Measurements from ENCODE around the gene EIF3L.

DNA sequence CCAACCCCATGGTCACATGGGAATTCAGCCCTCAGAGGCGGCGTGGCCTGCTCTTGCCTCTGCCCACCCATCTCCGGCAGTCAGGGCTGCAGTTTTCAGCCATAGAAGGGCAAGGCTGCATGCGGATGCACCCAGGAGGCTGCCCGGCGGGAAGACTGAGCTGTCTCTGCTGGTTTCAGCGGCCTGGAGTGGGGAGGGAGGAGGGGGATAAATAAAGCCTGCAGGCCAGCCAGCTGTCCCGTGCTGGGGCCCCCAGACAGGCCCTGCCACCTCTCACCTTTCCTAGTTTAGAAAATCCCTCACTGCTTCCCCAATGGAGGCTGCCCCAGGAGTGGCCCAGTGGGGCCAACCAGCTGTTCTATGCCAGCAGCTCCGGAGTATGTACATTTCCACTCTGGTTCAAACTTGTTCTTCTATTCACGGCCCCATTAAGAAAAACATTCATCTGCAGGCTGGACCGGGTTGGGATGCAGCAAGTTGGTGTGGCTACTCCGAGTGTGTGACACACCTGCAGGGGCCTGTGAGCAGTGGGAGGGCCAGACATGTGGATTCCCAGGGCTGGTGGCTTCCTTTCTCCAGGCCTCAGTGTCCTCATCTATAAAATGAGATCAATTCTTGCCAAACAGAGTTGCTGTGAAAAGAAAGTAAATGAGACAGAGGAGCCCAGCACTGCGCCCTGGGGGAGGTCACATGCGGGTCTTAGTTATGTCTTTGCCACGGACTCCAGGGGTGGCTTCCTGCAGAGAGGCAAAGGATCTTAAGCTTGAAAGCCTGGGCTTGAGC, 61.9 kb downstream of the EIF3L start:
- TF ChIP-seq, protein P1, sequence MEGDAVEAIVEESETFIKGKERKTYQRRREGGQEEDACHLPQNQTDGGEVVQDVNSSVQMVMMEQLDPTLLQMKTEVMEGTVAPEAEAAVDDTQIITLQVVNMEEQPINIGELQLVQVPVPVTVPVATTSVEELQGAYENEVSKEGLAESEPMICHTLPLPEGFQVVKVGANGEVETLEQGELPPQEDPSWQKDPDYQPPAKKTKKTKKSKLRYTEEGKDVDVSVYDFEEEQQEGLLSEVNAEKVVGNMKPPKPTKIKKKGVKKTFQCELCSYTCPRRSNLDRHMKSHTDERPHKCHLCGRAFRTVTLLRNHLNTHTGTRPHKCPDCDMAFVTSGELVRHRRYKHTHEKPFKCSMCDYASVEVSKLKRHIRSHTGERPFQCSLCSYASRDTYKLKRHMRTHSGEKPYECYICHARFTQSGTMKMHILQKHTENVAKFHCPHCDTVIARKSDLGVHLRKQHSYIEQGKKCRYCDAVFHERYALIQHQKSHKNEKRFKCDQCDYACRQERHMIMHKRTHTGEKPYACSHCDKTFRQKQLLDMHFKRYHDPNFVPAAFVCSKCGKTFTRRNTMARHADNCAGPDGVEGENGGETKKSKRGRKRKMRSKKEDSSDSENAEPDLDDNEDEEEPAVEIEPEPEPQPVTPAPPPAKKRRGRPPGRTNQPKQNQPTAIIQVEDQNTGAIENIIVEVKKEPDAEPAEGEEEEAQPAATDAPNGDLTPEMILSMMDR (IDR thresholded peaks at IDR 0.05; ENCODE audit: extremely low read depth in 1 of 2, insufficient read depth in 1 of 2, low read depth in 1 of 2, low read length in 2 of 2): no peak
- TF ChIP-seq MYC (IDR thresholded peaks at IDR 0.05; ENCODE audit: low read depth, low read length) (no peak), POLR2A (IDR thresholded peaks at IDR 0.05; ENCODE audit: low read depth, low read length) (no peak), EZH2 (IDR thresholded peaks at IDR 0.05; ENCODE audit: borderline replicate concordance, low read depth, low read length, severe bottlenecking) (no peak), POLR2AphosphoS5 (IDR thresholded peaks at IDR 0.05; ENCODE audit: insufficient read depth, low read depth, low read length) (no peak), GATA2 (IDR thresholded peaks at IDR 0.05; ENCODE audit: insufficient read depth, insufficient read length, low read depth, low read length) (no peak), FOS (IDR thresholded peaks at IDR 0.05; ENCODE audit: borderline replicate concordance, insufficient read depth, low read length) (no peak)
- TF ChIP-seq, protein P2, sequence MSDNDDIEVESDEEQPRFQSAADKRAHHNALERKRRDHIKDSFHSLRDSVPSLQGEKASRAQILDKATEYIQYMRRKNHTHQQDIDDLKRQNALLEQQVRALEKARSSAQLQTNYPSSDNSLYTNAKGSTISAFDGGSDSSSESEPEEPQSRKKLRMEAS (IDR thresholded peaks at IDR 0.05; ENCODE audit: insufficient read depth, insufficient read length): no peak

All from endothelial cell of umbilical vein (primary cell).